ENCODE measurements around the gene CMTR1. TPM values are rescaled to one million over a fixed set of nuclear protein-coding genes. Genes with fewer than 3 reads are reported as not detected.

CMTR1 gene
- total RNA-seq, 1 donor from 2014 or later = 53.0 TPM

- DNase-seq (ENCODE audit: extremely low spot score, unreplicated experiment) = no peak
- Mint-ChIP-seq H3K4me1 (ENCODE audit: unreplicated experiment) (peaks cover 32% of the 10 kb centered on the region), H3K27me3 (no peaks in the 10 kb centered on the region), H3K36me3 (peaks cover 9% of the 10 kb centered on the region), H3K27ac (no peak overlapping the region), H3K4me3 (no peak overlapping the region), H3K9me3 (no peaks in the 10 kb centered on the region)
- no peak for TF ChIP-seq CTCF (conservative IDR thresholded peaks at IDR 0.05)
Measured at GRCh38 chr6:37492236-37492972, 59.4 kb downstream of the CMTR1 start.

- no peak for DNase-seq (ENCODE audit: extremely low spot score, unreplicated experiment)
- Mint-ChIP-seq H3K27me3 (no peaks in the 10 kb centered on the region), H3K4me3 (no peak overlapping the region), H3K9me3 (no peaks in the 10 kb centered on the region), H3K27ac (no peak overlapping the region), H3K4me1 (ENCODE audit: unreplicated experiment) (peaks cover 29% of the 10 kb centered on the region), H3K36me3 (peaks cover 6% of the 10 kb centered on the region)
- TF ChIP-seq CTCF (conservative IDR thresholded peaks at IDR 0.05) = no peak
Measured at GRCh38 chr6:37492991-37493660, 60.1 kb downstream of the CMTR1 start.

GRCh38 chr6:37493661-37493995 is 60.6 kb downstream of the CMTR1 start:
- no peak for DNase-seq (ENCODE audit: extremely low spot score, unreplicated experiment)
- no peak overlapping the region for H3K4me3 Mint-ChIP-seq
- TF ChIP-seq CTCF (conservative IDR thresholded peaks at IDR 0.05) = no peak
- H3K9me3 Mint-ChIP-seq = no peaks in the 10 kb centered on the region
- H3K4me1 Mint-ChIP-seq (ENCODE audit: unreplicated experiment) = peaks cover 24% of the 10 kb centered on the region
- H3K27me3 Mint-ChIP-seq = no peaks in the 10 kb centered on the region
- H3K27ac Mint-ChIP-seq = no peak overlapping the region
- H3K36me3 Mint-ChIP-seq = peaks cover 1% of the 10 kb centered on the region

DNA sequence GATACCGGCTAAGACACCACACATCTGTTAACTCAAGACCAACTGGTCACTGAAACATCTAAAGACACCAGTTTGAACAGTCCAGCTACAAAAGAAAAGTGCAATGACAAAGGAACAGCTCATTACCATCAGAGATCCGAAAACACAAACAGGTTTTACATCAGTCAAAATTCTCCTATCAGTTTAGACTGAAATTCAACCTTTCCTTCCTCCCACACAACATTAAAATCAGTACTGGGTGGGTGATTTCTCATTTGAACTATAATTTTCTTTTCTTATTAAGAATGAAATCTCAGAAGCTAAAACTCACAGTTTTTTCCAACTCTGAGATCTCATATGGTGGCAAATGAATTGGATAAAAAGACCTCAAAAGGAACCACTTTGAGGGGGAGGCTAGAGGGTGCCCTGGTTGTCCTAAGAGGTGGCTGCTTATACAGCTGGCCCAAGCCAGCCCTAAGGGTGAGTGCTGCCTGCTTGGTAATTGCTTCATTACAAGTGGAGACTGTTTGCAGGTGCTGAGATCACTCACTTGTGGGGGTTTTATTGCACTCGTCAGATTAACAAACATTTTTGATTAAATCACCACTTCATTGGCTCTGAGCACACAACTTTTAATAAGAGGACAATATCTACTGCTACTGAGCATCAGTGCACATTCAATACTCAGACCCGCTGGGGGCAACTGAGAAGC is 62.4 kb downstream of the CMTR1 start:
- Mint-ChIP-seq H3K27me3 (no peaks in the 10 kb centered on the region), H3K36me3 (no peaks in the 10 kb centered on the region), H3K27ac (no peak overlapping the region), H3K9me3 (no peaks in the 10 kb centered on the region), H3K4me1 (ENCODE audit: unreplicated experiment) (peaks cover 28% of the 10 kb centered on the region), H3K4me3 (no peak overlapping the region)
- DNase-seq (ENCODE audit: extremely low spot score, unreplicated experiment) = no peak
- TF ChIP-seq CTCF (conservative IDR thresholded peaks at IDR 0.05) = no peak

DNA sequence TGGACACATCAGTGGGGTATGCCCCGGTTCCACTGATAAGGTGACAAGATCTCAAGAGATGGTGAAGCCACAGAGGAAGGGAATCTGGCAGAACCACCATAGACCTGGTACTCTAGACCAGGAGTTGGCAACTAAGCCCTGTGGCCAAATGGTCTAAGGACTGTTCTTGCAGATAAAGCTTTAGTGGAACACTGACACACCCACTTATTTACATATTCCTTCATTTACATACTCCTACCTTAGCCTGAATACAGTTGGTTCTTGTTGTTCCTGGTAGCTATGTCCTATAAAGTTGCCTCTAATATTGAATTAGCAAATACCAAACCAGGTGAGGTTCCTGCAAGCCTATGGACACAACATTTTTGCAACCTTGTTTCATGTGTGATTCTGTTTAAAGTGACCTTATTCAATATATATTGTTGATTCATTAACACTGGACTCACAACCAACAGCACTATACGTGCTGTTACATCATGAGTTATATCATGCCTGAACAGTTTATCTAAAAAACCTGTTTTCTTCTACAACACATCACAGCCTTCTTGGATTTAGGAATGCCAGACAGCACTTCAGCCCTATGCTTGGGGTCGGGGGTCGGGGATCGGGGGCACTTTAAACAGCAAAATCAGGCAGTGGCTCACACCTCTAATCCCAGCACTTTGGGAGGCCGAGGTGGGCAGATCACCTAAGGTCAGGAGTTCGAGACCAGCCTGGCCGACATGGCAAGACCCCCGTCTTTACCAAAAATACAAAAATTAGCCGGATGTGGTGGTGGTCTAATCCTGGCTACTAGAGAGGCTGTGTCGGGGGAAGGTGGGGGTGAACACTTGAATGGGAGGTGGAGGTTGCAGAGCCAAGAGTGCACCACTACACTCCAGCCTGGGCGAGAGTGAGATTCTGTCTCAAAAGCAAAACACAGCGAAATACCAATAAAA is 64.2 kb downstream of the CMTR1 start:
- Mint-ChIP-seq H3K4me1 (ENCODE audit: unreplicated experiment) (peaks cover 32% of the 10 kb centered on the region), H3K36me3 (no peaks in the 10 kb centered on the region), H3K27me3 (no peaks in the 10 kb centered on the region), H3K4me3 (peak overlapping the region; percentile 31), H3K9me3 (no peaks in the 10 kb centered on the region), H3K27ac (no peak overlapping the region)
- TF ChIP-seq CTCF (conservative IDR thresholded peaks at IDR 0.05) = no peak
- DNase-seq (ENCODE audit: extremely low spot score, unreplicated experiment) = no peak

Data from type B pancreatic cell (in vitro differentiated cells).